ENCODE data around the gene POU4F1. TPM values are rescaled to one million over a fixed set of nuclear protein-coding genes. Genes with fewer than 3 reads are reported as not detected.
"Not testable (repeated sequence)": the region's sequence is repeated elsewhere in the genome, so short reads cannot be mapped to it uniquely, and the experiment has no call there.

The POU4F1 gene
- total RNA-seq (2014; rRNA removed; shearing (Covaris generic)) = not detected in 2 replicates

DNA sequence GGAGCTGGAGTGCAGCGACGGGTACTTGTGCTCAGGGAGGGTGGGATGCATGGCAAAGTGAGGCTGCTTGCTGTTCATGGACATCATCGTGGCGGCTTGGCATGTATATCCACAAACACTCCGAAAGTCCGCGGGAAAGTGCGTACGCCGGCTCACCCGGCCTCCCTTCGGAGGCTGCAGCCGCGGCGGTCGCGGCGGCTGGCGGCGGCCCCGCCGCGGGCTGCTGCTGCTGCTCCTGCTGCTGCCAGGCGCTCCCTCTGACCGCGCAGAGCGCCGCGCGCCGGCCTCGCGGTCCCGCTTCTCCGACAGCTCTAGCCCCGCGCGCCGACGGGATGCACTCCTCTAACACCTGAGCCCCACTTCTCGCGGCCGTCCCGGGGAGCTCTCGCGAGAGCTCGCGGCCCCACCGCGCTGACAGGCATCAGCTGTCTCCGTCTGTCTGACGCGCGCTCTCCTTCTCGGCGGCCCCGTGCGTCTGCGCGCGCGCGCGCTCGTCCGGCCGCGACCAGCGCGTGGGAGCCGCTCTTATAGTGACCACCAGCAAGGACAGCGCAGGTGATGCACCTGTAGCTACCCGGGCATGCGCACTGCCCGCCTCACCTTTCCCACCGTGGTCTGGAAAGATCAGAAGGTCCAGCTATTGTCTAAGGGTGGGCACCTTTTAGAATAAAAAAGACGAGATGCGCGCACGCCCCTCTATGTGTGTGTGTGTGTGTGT lies at the start of gene POU4F1:
TSS of gene POU4F1 (minus strand) at position 313 of the 718 bp plus-strand sequence. CDS start at position 87, 226 bp downstream.
- no peak for DNase-seq (ENCODE audit: low spot score)

GRCh38 chr13:78652651-78653050 lies 49.3 kb upstream of the POU4F1 start:
- no peak for DNase-seq (ENCODE audit: low spot score)

- no peak for DNase-seq (ENCODE audit: low spot score)
Measured at GRCh38 chr13:78650717-78651083, 47.3 kb upstream of the POU4F1 start.

DNA sequence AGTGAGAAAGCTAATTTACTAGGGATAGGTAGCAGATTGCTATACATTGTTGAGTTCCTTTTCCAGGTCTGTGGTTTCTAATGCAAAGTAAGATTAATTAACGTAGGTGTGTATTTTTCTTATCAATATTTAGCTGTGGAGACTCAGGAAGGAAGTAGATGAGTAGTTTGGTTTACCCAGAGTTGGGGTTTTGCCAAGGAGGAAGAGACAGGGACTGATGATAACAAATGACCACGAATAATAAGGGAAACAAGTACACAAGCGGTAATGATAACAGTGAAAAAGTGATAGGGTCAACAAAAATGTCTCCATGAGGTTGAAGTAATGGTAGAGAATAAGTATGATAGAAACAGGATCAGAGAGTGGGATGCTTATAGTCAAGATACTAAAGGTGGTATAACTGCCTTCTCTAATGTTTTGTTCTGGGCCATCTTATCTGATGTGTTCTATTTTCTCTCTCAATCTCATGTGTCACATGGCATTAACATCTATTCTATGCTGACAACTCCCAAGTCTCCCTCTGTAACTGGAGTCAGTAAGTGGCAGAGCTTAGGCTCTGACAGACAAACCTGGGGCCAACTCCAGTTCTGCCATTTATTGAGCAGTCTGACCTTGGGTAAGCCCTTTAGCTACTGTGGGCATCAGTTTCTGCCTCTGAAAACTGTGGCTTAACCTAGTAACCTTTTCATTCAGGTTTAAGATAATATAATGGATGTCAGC lies 46.8 kb upstream of the POU4F1 start:
- no peak for DNase-seq (ENCODE audit: low spot score)

- not testable (repeated sequence) for DNase-seq (ENCODE audit: low spot score)
Measured at GRCh38 chr13:78647109-78647678, 43.8 kb upstream of the POU4F1 start.

GRCh38 chr13:78638216-78638615 lies 34.9 kb upstream of the POU4F1 start:
- no peak for DNase-seq (ENCODE audit: low spot score)

DNA sequence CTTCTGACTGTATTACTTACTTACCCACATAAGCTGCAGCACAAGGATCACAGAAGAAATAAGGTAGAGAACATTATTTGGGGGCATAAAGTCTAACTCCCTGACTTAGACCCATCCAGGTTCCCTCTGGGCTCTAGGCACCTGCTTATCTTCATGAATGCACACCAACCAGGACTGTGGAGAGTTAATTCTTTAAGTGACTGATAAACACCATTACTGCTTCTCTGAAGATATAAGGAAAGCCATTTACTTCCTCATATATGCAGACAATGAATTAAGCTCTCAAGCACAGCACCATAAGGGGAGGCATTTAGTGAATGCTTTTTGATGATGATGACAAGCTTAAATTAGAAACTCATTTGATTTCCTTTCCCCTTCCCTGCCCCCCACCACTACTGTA lies 33.1 kb upstream of the POU4F1 start:
- no peak for DNase-seq (ENCODE audit: low spot score)

DNA sequence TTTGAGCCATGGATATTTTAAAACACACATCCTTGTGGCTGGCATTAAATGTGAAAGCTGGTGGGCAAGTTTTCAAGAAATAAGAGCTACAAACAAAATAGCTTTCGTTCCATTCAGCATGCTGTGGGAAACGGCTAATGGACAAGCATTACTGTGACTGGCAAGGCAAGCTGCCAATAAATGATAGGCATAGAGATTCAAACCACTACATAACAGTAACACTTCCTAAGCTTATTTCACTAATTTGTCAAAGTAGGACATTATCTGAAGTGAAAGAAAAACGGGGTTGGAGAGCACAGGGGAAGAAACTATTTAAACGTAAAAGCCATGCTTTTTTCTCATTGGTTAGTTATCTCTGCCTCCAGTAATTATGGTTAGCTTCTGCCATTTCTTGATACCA lies 29.6 kb upstream of the POU4F1 start:
- no peak for DNase-seq (ENCODE audit: low spot score)

DNA sequence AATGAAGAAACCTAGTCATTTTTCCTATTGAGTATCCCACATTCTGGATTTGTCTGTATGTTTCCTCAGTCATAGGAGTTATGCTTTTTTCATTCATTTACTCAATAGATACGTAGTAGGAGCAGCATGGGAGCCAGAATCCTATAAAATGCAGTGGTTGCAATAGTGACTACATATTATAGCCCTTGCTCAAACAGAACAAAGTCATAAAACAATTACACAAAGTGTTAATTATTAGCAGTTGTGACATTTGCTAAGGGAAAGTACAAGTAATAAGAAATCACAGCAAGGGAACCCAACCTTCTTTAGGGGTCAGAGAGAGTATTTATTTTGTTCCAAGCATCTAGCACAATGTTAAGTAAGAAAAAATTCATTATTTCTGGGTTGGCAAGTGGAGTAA lies 27.7 kb upstream of the POU4F1 start:
- DNase-seq (ENCODE audit: low spot score) = no peak

DNA sequence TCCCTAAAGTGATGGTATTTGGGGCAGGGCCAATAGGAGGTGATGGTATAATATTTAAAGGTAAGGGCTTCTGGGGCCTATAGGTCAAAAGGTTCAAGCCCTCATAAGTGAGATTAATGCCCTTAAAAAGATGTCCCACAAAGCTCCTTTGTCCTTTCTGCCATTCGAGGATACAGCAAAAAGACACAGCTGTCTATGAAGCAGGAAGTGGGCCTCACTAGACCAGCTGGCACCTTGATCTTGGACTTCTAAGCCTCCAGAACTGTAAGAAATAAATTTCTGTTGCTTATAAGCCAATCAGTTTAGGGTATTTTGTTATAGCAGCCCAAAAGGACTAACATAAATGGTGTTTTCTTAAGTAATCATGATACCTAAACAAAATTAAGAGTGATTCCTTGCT lies 27.2 kb upstream of the POU4F1 start:
- no peak for DNase-seq (ENCODE audit: low spot score)

DNA sequence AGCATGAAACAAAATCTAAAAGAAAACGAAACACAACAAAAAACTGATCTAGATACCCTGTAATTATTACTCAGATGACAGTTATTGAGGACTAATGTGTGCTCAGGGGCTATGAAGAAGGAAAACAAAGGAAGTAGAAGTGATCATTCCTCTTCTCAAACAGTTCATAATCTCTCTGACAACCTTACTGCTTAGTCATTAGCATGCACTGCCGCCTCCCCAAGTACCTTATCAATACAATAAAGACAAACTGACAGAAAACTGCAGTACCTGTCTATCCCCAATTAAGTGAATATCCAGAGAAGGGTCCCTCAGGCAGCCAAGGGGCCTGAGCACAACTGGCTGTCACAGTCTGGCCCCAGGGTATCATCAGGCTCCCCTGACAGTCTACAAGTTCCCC lies 22.0 kb upstream of the POU4F1 start:
- DNase-seq (ENCODE audit: low spot score) = no peak

DNA sequence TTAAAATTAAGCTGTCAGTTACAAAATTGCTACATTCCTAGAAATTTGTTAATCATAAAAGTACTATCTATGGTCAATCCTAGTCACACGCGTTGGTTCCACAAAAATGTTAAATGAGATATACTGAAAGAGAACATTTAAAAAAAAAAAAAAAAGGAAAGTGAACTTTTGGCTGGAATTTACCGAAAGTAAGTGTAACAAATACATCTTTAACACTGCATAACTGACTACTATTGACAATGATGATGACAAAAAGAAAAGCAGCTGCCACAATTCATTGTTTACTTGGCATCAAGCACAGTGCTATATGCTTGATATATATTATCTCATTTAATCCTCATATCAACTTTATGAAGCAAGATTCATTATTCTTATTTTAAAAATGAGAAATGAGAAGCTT lies 19.8 kb upstream of the POU4F1 start:
- no peak for DNase-seq (ENCODE audit: low spot score)

DNA sequence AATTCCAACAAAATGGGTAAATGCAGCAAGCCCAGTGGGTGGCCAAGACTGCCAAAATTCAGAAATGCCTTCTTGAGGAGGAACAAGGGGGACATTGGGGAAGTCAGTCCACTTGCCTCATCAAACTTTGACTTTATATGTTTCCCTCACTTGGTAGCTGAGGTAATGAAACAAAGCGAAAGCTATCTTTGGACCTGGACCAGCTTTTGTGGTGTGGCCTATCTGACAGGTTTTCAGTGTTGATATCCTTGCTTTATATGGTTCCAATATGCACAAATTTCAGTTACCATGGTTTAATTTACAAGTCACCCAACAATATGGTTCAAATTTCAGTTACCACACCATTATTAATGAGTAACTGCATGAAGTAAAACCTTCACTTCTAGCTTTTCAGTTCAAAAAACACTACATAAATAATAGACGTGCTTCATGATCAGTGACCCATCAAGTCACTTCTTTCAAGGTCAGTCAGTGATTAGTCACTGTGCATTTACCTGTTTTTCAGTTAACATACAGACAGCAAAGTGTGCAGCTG lies 17.7 kb upstream of the POU4F1 start:
- DNase-seq (ENCODE audit: low spot score) = no peak

- no peak for DNase-seq (ENCODE audit: low spot score)
Measured at GRCh38 chr13:78618411-78618810, 15.1 kb upstream of the POU4F1 start.

DNA sequence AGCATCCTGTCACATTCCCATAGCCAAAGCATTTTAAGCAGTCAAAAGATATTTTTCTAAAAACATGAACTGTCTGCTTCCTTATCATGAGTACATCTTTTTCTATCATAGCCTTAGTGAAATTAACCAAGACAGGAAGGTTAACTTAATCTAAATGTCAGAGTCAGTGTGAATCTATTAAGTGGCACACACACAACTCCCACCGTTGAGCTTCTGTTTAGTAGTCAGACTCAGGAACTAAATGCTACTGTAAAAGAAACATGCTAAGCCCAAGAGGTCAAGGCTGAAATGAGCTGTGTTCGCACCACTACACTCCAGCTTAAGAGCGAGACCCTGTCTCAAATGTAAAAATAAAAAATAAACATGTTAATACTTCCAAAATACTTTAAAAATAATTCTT lies 7.7 kb upstream of the POU4F1 start:
- DNase-seq (ENCODE audit: low spot score) = no peak

DNA sequence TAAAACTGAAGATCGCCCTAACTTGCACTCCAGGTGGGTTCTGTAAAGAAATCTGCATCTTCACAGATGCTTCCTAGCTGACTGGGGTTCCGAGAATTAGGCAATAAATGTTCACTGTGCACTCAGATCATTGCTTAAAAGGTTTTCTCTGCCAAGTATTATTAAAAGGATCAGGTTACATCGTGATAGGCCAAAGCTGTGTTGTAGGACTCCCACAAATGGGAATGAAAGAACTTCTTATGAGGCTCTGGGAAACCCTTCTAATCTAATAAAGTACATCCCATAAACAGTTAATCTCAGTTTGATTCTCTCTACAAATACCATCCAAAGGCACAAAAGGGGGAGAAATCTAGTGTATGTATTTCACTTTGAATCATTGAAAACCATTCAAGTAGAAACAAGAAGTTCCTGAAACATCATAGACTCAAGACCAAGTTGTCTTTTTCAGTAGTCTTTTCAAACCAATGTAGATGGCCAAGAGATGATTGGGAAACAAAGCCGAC lies 7.1 kb upstream of the POU4F1 start:
- DNase-seq (ENCODE audit: low spot score) = no peak

DNA sequence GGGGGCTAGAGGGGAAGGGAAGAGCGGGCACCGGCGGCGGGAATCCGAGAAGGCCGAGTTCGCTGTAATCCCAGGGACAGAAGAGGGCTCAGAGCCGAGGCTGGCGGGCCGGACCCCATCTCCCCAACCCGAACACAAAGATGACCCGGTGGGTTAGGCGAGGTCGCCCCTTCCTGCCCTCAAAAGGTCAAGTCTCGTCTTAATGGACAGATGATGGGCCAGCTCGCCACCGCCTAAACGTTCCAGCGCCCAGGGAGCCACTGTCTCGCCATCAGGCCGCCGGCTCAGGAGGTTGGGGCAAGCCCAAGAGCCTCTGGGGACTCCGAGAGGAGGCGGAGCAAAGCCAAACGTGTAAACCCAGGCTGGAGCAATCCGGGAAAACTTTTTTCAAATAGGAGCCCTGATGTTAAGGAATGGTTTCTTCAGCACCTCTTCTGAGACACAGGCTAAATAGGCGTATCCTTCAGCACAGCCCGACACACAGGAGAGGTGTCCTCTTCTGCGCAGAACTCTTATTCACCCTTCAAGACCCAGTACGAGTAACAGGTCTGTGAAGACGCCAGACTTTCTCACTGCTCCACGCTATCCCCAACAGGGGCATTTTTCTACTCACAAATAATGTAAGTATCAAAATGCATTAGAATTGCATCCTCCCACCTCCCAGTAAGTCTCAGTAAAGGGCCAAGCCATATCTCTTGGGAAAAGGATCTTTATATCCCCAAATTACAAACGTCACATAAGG lies 6.3 kb upstream of the POU4F1 start:
- no peak for DNase-seq (ENCODE audit: low spot score)

DNA sequence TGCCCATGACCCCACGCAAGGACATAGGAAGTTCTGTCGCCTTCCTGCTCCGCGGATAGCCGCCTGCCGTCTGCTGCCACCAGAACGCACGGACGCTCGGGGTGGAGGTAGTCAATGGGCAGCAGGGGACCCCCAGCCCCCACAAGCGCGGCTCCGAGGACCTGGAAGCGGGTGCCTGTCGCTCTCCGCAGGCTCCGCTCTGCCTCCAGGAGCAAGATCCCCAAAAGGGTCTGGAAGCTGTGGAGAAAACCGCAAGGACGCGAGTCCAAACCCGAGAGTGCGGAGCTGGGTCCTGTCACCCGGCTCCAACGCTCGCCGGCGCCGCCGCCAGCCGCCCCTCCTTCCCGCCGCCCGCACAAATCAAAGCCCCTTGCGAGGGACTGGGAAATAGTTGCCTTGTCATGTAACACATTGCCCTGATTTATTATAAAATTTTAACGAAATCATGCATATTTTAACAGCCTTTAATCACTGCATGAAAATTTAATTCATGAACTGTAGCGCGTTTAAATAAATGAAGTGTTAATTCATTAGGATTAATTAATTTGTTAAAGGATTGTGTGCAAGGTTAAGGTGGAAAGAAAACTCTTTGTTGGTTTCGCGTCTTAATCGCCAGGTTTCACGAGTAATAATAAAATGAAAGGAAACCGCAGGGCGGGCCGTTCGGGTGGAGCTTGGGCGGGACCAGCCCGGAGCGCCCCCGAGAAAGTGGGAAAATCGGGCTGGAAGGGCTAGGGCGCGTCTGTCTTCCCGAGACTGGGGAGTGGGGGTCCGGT lies 5.5 kb upstream of the POU4F1 start:
- DNase-seq (ENCODE audit: low spot score) = no peak

GRCh38 chr13:78608252-78608687 lies 4.9 kb upstream of the POU4F1 start:
- DNase-seq (ENCODE audit: low spot score) = no peak

GRCh38 chr13:78607409-78608251 lies 4.3 kb upstream of the POU4F1 start:
- no peak for DNase-seq (ENCODE audit: low spot score)

Data from H4 (cell line).